ENCODE data around the gene RPP40. TPM values are rescaled to one million over a fixed set of nuclear protein-coding genes. Genes with fewer than 3 reads are reported as not detected.

RPP40 gene
- total and polyA plus RNA-seq, 8 donors = 3.3 to 7.3 (median 4.9) TPM; not detected in 2

- 66 to 76% (median 67%) methylated on average over 3 of the region's 3 CpGs for WGBS, 5 donors
- peaks cover 0 to 19% (median 14%) of the 10 kb centered on the region in 4 donors for H3K9me3 ChIP-seq
- no peaks in the 10 kb centered on the region for H3K36me3 ChIP-seq
- H3K4me3 ChIP-seq = no peak overlapping the region
- peaks cover 0 to 7% (median 3%) of the 10 kb centered on the region in 4 donors for H3K4me1 ChIP-seq
- DNase-seq = no peak
- TF ChIP-seq CTCF (IDR thresholded peaks at IDR 0.05) (no peak), POLR2A (IDR thresholded peaks at IDR 0.05) (no peak), EP300 (IDR thresholded peaks at IDR 0.05) (no peak), POLR2AphosphoS5 (IDR thresholded peaks at IDR 0.05) (no peak)
- intact Hi-C loops (cut with DNase I; ENCODE audit: low total_unique reads) = no loop called here
- H3K27me3 ChIP-seq = no peaks in the 10 kb centered on the region
- H3K27ac ChIP-seq = no peak overlapping the region
Observed at GRCh38 chr6:4979426-4979825, 24.4 kb downstream of the RPP40 start.

GRCh38 chr6:4977468-4977867 lies 26.4 kb downstream of the RPP40 start:
- Histone ChIP-seq H3K27me3 (no peaks in the 10 kb centered on the region), H3K4me3 (no peak overlapping the region), H3K27ac (no peak overlapping the region), H3K36me3 (no peaks in the 10 kb centered on the region), H3K9me3 (peaks cover 0 to 19% (median 14%) of the 10 kb centered on the region in 4 donors), H3K4me1 (peaks cover 0 to 15% (median 7%) of the 10 kb centered on the region in 4 donors)
- no peak for DNase-seq
- TF ChIP-seq POLR2A (IDR thresholded peaks at IDR 0.05) (no peak), EP300 (IDR thresholded peaks at IDR 0.05) (no peak)
- intact Hi-C loops (cut with DNase I; ENCODE audit: low total_unique reads) = no loop called here
- WGBS, 5 donors = 66 to 81% (median 72%) methylated on average over 5 of the region's 5 CpGs

GRCh38 chr6:4975506-4975905 lies 28.3 kb downstream of the RPP40 start:
- DNase-seq = no peak
- H3K4me1 ChIP-seq = peaks cover 0 to 15% (median 7%) of the 10 kb centered on the region in 4 donors
- intact Hi-C loops (cut with DNase I; ENCODE audit: low total_unique reads) = no loop called here
- TF ChIP-seq EP300 (IDR thresholded peaks at IDR 0.05) (no peak), POLR2AphosphoS5 (IDR thresholded peaks at IDR 0.05) (no peak)
- peaks cover 0 to 19% (median 14%) of the 10 kb centered on the region in 4 donors for H3K9me3 ChIP-seq
- no peaks in the 10 kb centered on the region for H3K27me3 ChIP-seq
- WGBS, 5 donors = 72 to 79% (median 73%) methylated on average over 3 of the region's 3 CpGs
- no peaks in the 10 kb centered on the region for H3K36me3 ChIP-seq
- H3K4me3 ChIP-seq = no peak overlapping the region
- H3K27ac ChIP-seq = no peak overlapping the region

- Histone ChIP-seq H3K27ac (peak overlapping the region in 1 of 5 donors; percentile 67), H3K9me3 (peaks cover 0 to 13% (median 12%) of the 10 kb centered on the region in 4 donors), H3K4me1 (peaks cover 0 to 15% (median 7%) of the 10 kb centered on the region in 4 donors), H3K27me3 (no peaks in the 10 kb centered on the region), H3K4me3 (no peak overlapping the region), H3K36me3 (no peaks in the 10 kb centered on the region)
- TF ChIP-seq EP300 (IDR thresholded peaks at IDR 0.05) = no peak
- no peak for TF ChIP-seq POLR2AphosphoS5 (IDR thresholded peaks at IDR 0.05)
- TF ChIP-seq CTCF (IDR thresholded peaks at IDR 0.05) = no peak
- no peak for DNase-seq
- WGBS, 5 donors = 75 to 87% (median 81%) methylated on average over 8 of the region's 8 CpGs
- intact Hi-C loops (cut with DNase I; ENCODE audit: low total_unique reads) = no loop called here
Observed at GRCh38 chr6:4974962-4975361, 28.9 kb downstream of the RPP40 start.

- no peak for TF ChIP-seq CTCF (IDR thresholded peaks at IDR 0.05)
- TF ChIP-seq POLR2A (IDR thresholded peaks at IDR 0.05) = no peak
- no peak for TF ChIP-seq EP300 (IDR thresholded peaks at IDR 0.05)
- peaks cover 0 to 15% (median 7%) of the 10 kb centered on the region in 4 donors for H3K4me1 ChIP-seq
- peak in 1 of 2 donors; percentile 78 for DNase-seq
- no peak overlapping the region for H3K4me3 ChIP-seq
- H3K36me3 ChIP-seq = no peaks in the 10 kb centered on the region
- intact Hi-C loops (cut with DNase I; ENCODE audit: low total_unique reads) = no loop called here
- H3K27me3 ChIP-seq = no peaks in the 10 kb centered on the region
- peak overlapping the region in 3 of 5 donors; percentile 7 to 67 (median 25) for H3K27ac ChIP-seq
- WGBS, 5 donors = 32 to 45% (median 33%) methylated on average over 10 to 14 of the region's 14 CpGs
- H3K9me3 ChIP-seq = peaks cover 0 to 5% (median 5%) of the 10 kb centered on the region in 4 donors
Observed at GRCh38 chr6:4973982-4974745, 29.7 kb downstream of the RPP40 start.

All from stomach (tissue), 9 donors.